Parathyroid adenoma (tissue), 2 donors: ENCODE measurements around the gene CCDC127.
"Not testable (repeated sequence)": the region's sequence is repeated elsewhere in the genome, so short reads cannot be mapped to it uniquely, and the experiment has no call there.

Experiments
- H2AFZ ChIP-seq: fragments of 300-600 bp; sonication (generic); one replicate; pipeline ENCODE4 v1.7.0; 2017; ENCODE audit warnings: antibody characterized with exemption, mild to moderate bottlenecking
- H3K27ac ChIP-seq: fragments of 300-600 bp; sonication (generic); one replicate; pipeline ENCODE4 v1.7.0; 2017
- H3K27me3 ChIP-seq: fragments of 300-600 bp; sonication (generic); one replicate; pipeline ENCODE4 v1.7.0; 2017; ENCODE audit warnings: low read length; ENCODE audit not compliant: control insufficient read depth, insufficient read depth
- H3K36me3 ChIP-seq: fragments of 300-600 bp; sonication (generic); one replicate; pipeline ENCODE4 v1.7.0; 2017; ENCODE audit warnings: low read length; ENCODE audit not compliant: control insufficient read depth, insufficient read depth
- H3K4me1 ChIP-seq: fragments of 300-600 bp; sonication (generic); one replicate; pipeline ENCODE4 v1.7.0; 2017; ENCODE audit warnings: control low read depth
- H3K4me2 ChIP-seq: fragments of 300-600 bp; sonication (generic); one replicate; pipeline ENCODE4 v1.7.0; 2017; ENCODE audit warnings: low read length
- H3K4me3 ChIP-seq: fragments of 300-600 bp; sonication (generic); one replicate; pipeline ENCODE4 v1.7.0; 2017; ENCODE audit warnings: low read depth, low read length
- H3K79me2 ChIP-seq: fragments of 300-600 bp; sonication (generic); one replicate; pipeline ENCODE4 v1.7.0; 2017; ENCODE audit warnings: control low read depth
- H3K9ac ChIP-seq: fragments of 300-600 bp; sonication (generic); one replicate; pipeline ENCODE4 v1.7.0; 2017; ENCODE audit warnings: mild to moderate bottlenecking
- H3K9me3 ChIP-seq: fragments of 300-600 bp; sonication (generic); one replicate; pipeline ENCODE4 v1.7.0; 2017; ENCODE audit warnings: low read length; ENCODE audit not compliant: control insufficient read depth
- TF ChIP-seq, protein P1 (sequence below): fragments of 300-600 bp; sonication (generic); IDR thresholded peaks from one replicate; pipeline ENCODE4 v1.7.0; 2017; ENCODE audit warnings: antibody characterized with exemption, mild to moderate bottlenecking
- donor health status: primary hyperparathyroidism.

Gene CCDC127

DNA sequence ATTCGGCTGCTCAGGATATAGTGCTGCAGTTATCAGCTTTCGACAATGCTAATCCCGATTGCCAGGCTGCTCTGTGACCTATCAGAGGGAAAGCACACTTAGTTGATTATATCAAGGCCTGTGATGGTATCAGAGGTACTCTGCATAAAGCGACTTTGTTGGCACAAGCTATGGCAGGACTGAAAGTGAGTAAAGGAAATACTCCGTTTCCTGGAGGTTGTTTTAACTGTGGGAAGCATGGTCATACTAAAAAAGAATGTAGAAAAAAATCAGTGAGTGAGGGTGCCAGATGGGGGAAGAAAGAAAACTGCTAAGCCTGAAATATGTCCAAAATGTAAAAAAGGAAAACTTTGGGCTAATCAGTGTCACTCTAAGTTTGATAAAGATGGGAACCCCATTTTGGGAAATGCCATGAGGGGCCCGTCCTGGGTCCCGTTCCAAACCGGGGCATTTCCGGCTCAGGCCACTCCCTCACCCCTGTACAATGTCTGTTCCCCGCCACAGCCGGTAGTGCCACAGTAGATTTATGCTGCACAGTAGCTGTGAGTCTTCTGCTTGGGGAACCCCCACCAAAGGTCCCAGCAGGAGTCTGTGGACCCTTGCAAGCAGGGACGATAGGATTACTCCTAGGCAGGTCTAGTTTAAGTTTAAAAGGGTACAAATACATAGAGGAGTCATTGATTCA is 25.9 kb upstream of the CCDC127 start:
- not testable (repeated sequence) for H3K9me3 ChIP-seq, H3K36me3 ChIP-seq, H3K9ac ChIP-seq, H3K27ac ChIP-seq, H3K4me3 ChIP-seq, H3K4me1 ChIP-seq, H3K79me2 ChIP-seq, H3K27me3 ChIP-seq, H2AFZ ChIP-seq, H3K4me2 ChIP-seq

DNA sequence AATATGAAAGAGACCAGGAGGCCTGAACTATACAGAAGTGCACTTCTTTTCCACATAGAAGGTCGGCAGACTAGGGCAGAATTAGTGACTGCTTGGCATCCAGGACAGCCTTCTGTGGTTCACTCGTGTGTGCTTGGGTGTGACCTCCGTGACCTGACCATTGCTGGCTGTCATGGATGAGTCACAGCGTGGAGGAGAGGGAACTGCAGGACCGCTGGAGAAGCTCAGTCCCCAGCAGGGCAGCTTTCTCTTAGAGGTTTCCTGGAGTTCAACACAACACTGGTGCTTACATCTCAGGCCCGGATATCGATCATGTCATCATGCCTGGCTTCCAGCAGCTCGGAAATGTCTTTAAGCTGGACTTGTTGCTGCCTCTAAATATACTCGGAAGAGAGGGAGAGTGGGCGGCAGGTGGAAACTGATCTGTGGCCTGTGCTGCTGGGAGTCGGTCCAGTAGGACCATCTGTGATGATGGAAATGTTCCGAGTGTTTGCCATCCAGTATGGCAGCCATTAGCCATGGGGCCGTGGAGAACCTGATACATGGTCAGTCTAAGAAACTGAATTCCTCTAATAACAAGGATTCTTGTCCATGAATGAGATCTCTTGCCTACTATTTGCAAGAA is 23.2 kb upstream of the CCDC127 start:
- H3K79me2 ChIP-seq, H3K36me3 ChIP-seq, H3K27me3 ChIP-seq: not testable (repeated sequence)

DNA sequence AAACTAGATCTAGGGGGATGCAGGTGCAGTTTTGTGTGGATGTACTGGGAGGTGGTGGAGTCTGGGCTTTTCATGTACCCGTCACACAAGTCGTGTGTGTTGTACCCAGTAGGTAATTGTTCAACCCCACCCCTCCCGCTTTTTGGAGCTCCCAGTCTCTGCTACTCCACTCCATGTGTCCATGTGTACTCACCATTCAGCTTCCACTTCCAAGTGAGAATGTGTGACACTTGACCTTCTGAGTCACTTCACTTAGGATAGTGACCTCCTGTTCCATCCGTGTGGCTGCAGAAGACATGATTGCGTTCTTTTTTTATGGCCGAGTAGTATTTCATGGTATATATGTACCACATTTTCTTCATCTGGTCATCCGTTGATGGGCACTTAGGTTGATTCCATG is 22.6 kb upstream of the CCDC127 start:
- not testable (repeated sequence) for H3K9ac ChIP-seq, H3K9me3 ChIP-seq, H3K79me2 ChIP-seq, H3K4me2 ChIP-seq, H3K4me1 ChIP-seq, H3K27ac ChIP-seq, H3K27me3 ChIP-seq, H3K4me3 ChIP-seq, H3K36me3 ChIP-seq, H2AFZ ChIP-seq

More for the DNA sequence above, 23.2 kb upstream of the CCDC127 start:
- H3K4me1 ChIP-seq, H3K4me2 ChIP-seq, H3K27ac ChIP-seq, H2AFZ ChIP-seq, H3K4me3 ChIP-seq, H3K9me3 ChIP-seq, H3K9ac ChIP-seq: not testable (repeated sequence)

DNA sequence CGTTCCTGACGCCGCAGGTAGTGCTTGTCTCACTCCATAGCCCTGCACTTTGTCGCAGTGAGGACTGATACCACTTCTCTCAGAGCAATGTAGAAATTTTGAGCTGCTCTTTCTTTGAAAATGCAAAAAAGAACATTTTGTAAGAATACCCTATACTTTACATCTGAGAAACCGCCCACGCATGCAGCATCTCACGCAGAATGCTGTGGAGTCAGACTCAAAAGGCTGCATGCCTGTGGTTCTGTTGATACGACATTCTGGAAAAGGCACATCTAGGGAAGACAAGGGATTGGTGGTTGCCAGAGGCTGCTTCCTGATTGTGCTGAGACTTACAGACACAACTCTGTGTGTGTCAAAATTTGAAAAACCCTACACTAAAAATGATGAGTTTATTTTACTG is 20.0 kb upstream of the CCDC127 start:
- not testable (repeated sequence) for H3K4me2 ChIP-seq, H2AFZ ChIP-seq, H3K4me1 ChIP-seq, H3K4me3 ChIP-seq, H3K27me3 ChIP-seq, H3K9ac ChIP-seq, H3K9me3 ChIP-seq, H3K27ac ChIP-seq, H3K79me2 ChIP-seq, H3K36me3 ChIP-seq

DNA sequence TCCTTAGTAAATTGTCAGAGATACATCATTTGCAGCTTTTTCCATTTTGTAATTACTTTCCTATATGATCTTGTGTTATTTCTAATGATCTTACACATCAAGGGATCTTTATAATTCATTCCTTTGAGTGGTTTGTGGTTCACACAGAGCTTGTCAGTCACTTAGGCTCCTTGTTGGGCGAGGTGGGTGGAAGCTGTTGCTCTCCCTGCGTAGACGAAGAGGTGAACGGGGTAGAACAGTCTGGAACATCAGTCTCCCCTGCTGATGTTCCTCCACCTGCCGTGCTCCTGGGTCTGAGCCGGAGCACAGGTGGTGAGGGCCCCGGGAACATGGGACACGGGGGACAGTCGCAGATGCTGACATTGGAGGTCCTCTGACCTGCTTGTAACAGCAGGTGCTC is 17.6 kb upstream of the CCDC127 start:
- H3K9me3 ChIP-seq, H3K27me3 ChIP-seq, H3K27ac ChIP-seq, H3K9ac ChIP-seq, H3K4me3 ChIP-seq, H3K4me2 ChIP-seq, H2AFZ ChIP-seq, H3K4me1 ChIP-seq, H3K79me2 ChIP-seq, H3K36me3 ChIP-seq: not testable (repeated sequence)

DNA sequence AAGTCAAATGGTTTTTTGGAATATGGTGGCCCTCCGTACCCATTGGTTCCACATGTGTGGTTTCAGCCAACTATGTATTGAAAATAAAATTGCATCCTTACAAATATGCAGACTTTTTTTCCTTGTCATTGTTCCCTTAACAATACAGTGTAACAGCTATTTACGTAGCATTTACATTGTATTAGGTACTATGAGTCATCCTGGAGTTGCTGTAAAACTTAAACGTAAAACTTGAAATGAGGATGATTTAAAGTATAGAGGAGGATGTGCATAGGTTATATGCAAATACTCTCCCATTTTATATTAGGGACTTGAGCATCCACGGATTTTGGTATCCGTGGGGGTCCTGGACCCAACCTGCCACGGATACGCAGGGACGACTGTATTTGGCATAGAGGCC is 16.5 kb upstream of the CCDC127 start:
- Histone ChIP-seq H3K4me2 (no peak overlapping the region), H3K9ac (no peak overlapping the region), H3K27me3 (no peaks in the 10 kb centered on the region), H3K9me3 (no peaks in the 10 kb centered on the region), H3K36me3 (no peaks in the 10 kb centered on the region), H3K4me1 (no peaks in the 10 kb centered on the region), H3K4me3 (no peak overlapping the region), H2AFZ (no peak overlapping the region), H3K27ac (no peak overlapping the region), H3K79me2 (no peaks in the 10 kb centered on the region)
- TF ChIP-seq, protein P1, sequence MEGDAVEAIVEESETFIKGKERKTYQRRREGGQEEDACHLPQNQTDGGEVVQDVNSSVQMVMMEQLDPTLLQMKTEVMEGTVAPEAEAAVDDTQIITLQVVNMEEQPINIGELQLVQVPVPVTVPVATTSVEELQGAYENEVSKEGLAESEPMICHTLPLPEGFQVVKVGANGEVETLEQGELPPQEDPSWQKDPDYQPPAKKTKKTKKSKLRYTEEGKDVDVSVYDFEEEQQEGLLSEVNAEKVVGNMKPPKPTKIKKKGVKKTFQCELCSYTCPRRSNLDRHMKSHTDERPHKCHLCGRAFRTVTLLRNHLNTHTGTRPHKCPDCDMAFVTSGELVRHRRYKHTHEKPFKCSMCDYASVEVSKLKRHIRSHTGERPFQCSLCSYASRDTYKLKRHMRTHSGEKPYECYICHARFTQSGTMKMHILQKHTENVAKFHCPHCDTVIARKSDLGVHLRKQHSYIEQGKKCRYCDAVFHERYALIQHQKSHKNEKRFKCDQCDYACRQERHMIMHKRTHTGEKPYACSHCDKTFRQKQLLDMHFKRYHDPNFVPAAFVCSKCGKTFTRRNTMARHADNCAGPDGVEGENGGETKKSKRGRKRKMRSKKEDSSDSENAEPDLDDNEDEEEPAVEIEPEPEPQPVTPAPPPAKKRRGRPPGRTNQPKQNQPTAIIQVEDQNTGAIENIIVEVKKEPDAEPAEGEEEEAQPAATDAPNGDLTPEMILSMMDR, result no peak

DNA sequence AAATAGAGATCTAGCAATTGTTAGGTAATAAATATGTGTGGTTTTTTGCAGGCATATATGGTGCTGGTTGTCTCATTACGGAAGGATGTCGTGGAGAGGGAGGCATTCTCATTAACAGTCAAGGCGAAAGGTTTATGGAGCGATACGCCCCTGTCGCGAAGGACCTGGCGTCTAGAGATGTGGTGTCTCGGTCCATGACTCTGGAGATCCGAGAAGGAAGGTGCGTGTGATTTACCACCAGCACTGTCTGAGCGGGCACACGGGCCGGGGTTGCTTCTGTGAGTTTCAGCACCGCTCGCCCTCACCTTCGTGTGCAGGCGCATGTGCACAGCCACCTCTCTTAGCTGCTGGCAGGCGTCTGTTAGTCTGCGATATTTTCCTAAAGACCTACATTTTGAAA is 15.5 kb upstream of the CCDC127 start:
- H3K36me3 ChIP-seq, H3K4me1 ChIP-seq, H2AFZ ChIP-seq, H3K9me3 ChIP-seq, H3K4me3 ChIP-seq, H3K27ac ChIP-seq, H3K27me3 ChIP-seq, H3K79me2 ChIP-seq, H3K4me2 ChIP-seq, H3K9ac ChIP-seq: not testable (repeated sequence)
